Activated CD8-positive, alpha-beta T cell treated with anti-CD3 and anti-CD28 coated beads for 36 hours (primary cell): ENCODE measurements around the gene TPP1. TPM values are rescaled to one million over a fixed set of nuclear protein-coding genes. Genes with fewer than 3 reads are reported as not detected.

Experiments used
- ATAC-seq: fragments of 200-7000 bp; cut with Tn5 transposase; one replicate; pipeline ENCODE4 v1.10.0; 2021; ENCODE audit warnings: mild to moderate bottlenecking, moderate library complexity
- CTCF ChIA-PET: fragments of 350-600 bp; sonication (Branson Sonifier 250); formaldehyde crosslinking; loops from one replicate; lab custom pipeline; 2021; ENCODE audit warnings: antibody characterized with exemption; lab: Charles Lee
- POLR2A ChIA-PET: fragments of 350-600 bp; sonication (Branson Sonifier 250); formaldehyde crosslinking; loops from one replicate; lab custom pipeline; 2021; ENCODE audit warnings: antibody characterized with exemption; lab: Charles Lee
- DNase-seq: peaks from one replicate; pipeline ENCODE4 v3.0.0-alpha.2; 2020
- H3K27ac Mint-ChIP-seq: one replicate; pipeline ENCODE4 v1.8.0; 2021; ENCODE audit warnings: mild to moderate bottlenecking, mixed read lengths
- H3K27me3 Mint-ChIP-seq: one replicate; pipeline ENCODE4 v1.8.0; 2021; ENCODE audit warnings: mixed read lengths
- H3K36me3 Mint-ChIP-seq: one replicate; pipeline ENCODE4 v1.8.0; 2021; ENCODE audit warnings: low read depth, mixed read lengths
- H3K4me1 Mint-ChIP-seq: one replicate; pipeline ENCODE4 v1.8.0; 2021; ENCODE audit warnings: low read depth, mixed read lengths
- H3K4me3 Mint-ChIP-seq: one replicate; pipeline ENCODE4 v1.8.0; 2021; ENCODE audit warnings: mild to moderate bottlenecking, moderate library complexity, mixed read lengths
- H3K9me3 Mint-ChIP-seq: one replicate; pipeline ENCODE4 v1.8.0; 2021; ENCODE audit warnings: mixed read lengths
- CTCF ChIP-seq: fragments of 200-600 bp; IDR thresholded peaks from one replicate; pipeline ENCODE4 v1.8.0; 2022; ENCODE audit warnings: antibody characterized with exemption, mild to moderate bottlenecking
- intact Hi-C: fragments of 100-400 bp; cut with micrococcal nuclease; formaldehyde crosslinking; loops from one replicate; pipeline ENCODE4 v1.10.0; 2022
- total RNA-seq, 2 experiments: library from RNA; stranded (reverse); gene quantifications; one replicate each; pipeline ENCODE4 v1.2.3, GENCODE V29; 2021

Gene TPP1
- total RNA-seq, 2 experiments from 2014 or later: 28.1 to 31.4 TPM

DNA sequence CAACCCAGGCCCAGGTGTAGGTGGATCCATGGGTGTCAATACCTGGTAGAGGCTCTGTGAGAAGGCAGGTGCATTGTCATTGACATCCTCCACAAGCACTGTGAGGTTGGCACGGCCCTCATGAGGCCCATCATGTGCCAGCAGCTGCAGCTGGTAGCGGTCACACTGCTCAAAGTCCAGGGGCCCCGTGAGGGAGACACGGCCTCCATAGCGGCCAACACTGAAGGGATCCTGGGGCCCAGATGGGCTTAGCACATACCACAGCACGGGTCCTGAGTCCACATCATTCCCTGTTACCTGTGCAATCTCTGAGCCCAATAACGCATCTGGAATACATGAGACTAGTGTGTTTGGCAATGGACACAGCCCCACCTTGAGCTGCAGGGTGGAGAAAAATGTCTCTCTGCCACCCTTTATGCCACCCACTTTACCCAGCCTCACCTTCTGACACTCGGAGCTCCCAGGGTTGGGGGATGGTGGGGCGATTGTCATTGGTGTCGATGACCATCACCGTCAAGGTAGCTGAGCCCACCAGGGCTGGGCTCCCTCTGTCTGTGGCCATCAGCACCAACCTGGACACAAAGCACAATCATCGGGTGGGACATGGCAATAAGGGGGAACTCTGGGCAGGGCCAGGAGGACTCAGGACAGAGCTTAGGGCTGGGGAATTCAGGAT is 6.1 kb upstream of the TPP1 start:
- ChIA-PET CTCF (interaction anchor here (0.9 to 1.0 kb wide), 2 partner anchors 12 to 58 kb away, joined by 3 to 4 read pairs; partner anchors contain the start of gene MRPL17), POLR2A (no interaction called here)
- H3K9me3 Mint-ChIP-seq: no peaks in the 10 kb centered on the region
- peaks cover 14% of the 10 kb centered on the region for H3K4me1 Mint-ChIP-seq
- H3K27ac Mint-ChIP-seq: no peak overlapping the region
- no peak for DNase-seq
- no peak for TF ChIP-seq CTCF
- no peak overlapping the region for H3K4me3 Mint-ChIP-seq
- H3K36me3 Mint-ChIP-seq: no peaks in the 10 kb centered on the region
- no peak for ATAC-seq
- intact Hi-C loops: no loop called here
- H3K27me3 Mint-ChIP-seq: no peaks in the 10 kb centered on the region

GRCh38 chr11:6623391-6624363 is 4.5 kb upstream of the TPP1 start:
- Mint-ChIP-seq H3K27ac (no peak overlapping the region), H3K9me3 (no peaks in the 10 kb centered on the region), H3K4me1 (peaks cover 14% of the 10 kb centered on the region), H3K36me3 (no peaks in the 10 kb centered on the region), H3K4me3 (no peak overlapping the region), H3K27me3 (no peaks in the 10 kb centered on the region)
- DNase-seq: no peak
- no peak for ATAC-seq
- POLR2A ChIA-PET: no interaction called here
- intact Hi-C loops: no loop called here
- TF ChIP-seq CTCF: no peak
- CTCF ChIA-PET: interaction anchor here (1.4 kb wide), 1 partner anchor 11 kb away, joined by 4 read pairs; no protein-coding TSS in a partner anchor

DNA sequence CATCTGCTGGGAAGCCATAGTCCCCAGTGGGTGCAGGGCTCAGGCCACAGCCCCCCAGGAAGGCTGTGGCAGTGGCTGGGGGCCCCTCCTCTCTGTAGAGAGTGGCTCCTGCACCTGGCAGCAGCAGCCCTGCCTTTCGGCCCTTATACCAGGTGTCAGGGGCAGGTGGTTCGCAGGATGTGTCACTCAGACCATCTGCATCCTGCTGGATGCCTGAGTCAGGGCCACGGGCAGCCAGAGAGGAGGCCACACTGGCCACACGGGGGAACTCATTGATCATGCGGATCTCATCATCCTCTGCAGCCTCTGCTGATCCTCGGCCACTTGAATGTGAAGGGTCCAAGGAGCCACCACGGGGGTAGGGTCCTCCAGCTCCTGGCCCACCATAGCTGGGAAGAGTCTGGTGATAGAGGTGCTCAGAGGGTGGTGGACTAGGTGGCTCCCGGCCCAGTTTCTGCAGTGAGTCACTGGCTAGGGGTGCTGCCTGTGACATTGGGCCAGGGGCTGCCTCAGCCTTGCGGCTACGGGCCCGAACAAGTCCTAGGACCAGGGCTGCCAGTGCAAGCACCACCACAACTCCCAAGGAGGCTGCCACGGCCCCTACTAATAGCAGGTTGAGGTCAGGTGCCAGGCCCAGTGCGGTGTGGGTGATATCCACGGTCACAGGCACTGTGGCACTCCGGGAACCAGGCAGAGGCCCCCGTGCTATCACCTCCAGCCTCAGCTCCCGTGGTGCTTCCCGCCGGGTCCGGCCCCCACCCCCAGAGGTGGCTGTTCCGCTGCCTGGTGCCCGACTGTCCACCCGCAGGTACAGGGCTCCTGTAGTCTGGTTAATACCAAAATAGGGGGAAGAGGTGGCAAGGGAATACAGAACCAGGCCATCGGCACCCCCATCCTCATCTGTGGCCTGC is 3.3 kb upstream of the TPP1 start:
- DNase-seq (no peak), ATAC-seq (no peak)
- Mint-ChIP-seq H3K4me3 (no peak overlapping the region), H3K36me3 (no peaks in the 10 kb centered on the region), H3K4me1 (peaks cover 6% of the 10 kb centered on the region), H3K27me3 (no peaks in the 10 kb centered on the region), H3K9me3 (no peaks in the 10 kb centered on the region), H3K27ac (no peak overlapping the region)
- CTCF ChIA-PET: interaction anchor here (0.9 to 1.4 kb wide), 6 partner anchors 9 to 243 kb away, joined by 3 to 5 read pairs (median 4); partner anchors contain the start of gene TAF10
- no peak for TF ChIP-seq CTCF
- intact Hi-C loops: no loop called here
- POLR2A ChIA-PET: interaction anchor here (0.7 to 2.0 kb wide), 3 partner anchors 9 to 28 kb away, joined by 3 to 6 read pairs (median 4); partner anchors contain the start of gene TAF10

DNA sequence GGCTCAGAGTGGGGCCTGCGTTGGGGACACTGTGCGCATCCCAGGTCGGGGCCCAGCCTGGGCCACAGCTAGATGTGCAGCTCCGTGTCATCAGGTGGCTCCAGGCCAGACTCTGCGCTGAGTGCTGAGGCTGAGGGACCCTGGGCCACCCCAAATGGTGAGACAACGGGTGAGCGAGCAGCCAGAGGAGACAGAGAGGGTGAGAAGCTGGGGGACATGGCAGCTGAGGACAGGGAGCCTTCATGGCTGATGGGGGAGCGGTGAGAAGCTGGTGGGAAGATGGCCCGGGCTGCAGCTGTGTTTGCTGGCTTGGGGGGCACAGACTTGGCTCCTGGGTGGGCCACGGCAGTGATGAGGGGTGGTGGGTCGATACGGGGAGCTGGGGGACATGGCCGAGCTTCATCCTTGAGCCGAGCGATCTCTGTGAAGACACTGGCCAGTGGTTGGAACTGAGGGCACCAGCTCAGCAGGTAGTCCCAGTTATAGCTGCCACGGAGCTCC is 2.5 kb upstream of the TPP1 start:
- no peaks in the 10 kb centered on the region for H3K9me3 Mint-ChIP-seq
- peaks cover 3% of the 10 kb centered on the region for H3K4me1 Mint-ChIP-seq
- H3K4me3 Mint-ChIP-seq: no peak overlapping the region
- no peaks in the 10 kb centered on the region for H3K36me3 Mint-ChIP-seq
- no peaks in the 10 kb centered on the region for H3K27me3 Mint-ChIP-seq
- no peak overlapping the region for H3K27ac Mint-ChIP-seq
- DNase-seq (no peak), ATAC-seq (no peak)
- POLR2A ChIA-PET: interaction anchor here (0.7 to 2.0 kb wide), 5 partner anchors 9 to 53 kb away, joined by 3 to 6 read pairs (median 3); partner anchors contain the start of gene TAF10
- CTCF ChIA-PET: interaction anchor here (0.8 to 1.4 kb wide), 8 partner anchors 9 to 243 kb away, joined by 3 to 5 read pairs (median 4); partner anchors contain the start of genes MRPL17 and TAF10
- no peak for TF ChIP-seq CTCF
- intact Hi-C loops: no loop called here
